HL-60/S4 treated with retinoic acid at 250 ng/mL for 4 days and 3 days (cell line): ENCODE results near the gene JARID2.
"Not testable (repeated sequence)": the region's sequence is repeated elsewhere in the genome, so short reads cannot be mapped to it uniquely, and the experiment has no call there.

Source experiments
- in situ Hi-C: fragments of 300-500 bp; cut with MboI; formaldehyde crosslinking; loops from 2 replicates; pipeline ENCODE4 v1.7.0; 2022; ENCODE audit warnings: low sequenced_read_pairs

JARID2 gene

DNA sequence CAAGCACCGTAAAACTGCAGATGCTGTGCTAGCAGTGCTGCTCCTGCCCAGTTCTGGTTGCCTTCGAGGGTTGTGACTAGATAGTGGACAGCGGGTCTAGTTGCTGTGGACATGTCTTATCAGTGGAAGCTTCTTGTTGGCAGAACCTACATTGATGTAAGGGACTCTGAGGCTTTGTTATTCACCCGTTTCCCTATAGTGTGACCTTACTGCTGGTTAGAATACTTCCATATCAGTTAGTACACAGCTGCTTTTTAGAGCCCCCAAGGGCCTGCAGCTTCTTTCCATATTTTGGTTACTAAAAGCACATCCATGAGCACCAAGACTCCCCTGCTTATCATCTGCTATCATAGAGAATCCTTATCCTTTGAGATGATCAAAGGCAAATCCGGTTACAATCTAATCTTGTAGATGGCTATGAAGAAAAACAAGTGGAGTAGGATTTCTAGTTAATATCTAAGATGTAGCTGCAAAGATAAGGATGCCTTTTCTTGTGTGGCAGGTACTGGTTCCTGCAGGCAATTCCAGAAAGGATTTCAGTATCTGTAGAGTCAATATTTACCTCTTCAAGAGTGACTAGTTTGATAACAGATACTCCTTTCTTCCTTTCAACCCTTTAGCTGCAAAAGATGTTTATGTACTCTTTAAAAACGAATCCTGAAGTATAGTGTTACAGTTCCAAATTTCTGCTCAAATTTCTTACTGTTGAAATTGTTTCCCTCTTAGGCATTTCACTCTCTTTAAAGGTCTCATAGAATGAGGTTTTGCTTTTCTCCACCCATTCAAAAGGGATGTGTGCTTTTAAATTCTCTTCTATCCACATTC is 163.6 kb downstream of the JARID2 start:
- in situ Hi-C loops: no loop called here

DNA sequence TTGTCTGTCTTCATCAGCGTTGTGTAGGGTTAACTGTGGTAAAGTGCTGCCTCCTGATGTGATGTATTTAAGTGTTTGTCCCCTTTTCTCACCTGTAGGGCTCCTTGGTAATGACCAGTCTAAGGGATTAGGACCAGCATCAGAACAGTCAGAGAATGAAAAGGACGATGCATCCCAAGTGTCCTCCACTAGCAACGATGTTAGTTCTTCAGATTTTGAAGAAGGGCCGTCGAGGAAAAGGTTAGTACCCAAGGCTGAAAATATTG is 164.2 kb downstream of the JARID2 start:
- in situ Hi-C loops: no loop called here

DNA sequence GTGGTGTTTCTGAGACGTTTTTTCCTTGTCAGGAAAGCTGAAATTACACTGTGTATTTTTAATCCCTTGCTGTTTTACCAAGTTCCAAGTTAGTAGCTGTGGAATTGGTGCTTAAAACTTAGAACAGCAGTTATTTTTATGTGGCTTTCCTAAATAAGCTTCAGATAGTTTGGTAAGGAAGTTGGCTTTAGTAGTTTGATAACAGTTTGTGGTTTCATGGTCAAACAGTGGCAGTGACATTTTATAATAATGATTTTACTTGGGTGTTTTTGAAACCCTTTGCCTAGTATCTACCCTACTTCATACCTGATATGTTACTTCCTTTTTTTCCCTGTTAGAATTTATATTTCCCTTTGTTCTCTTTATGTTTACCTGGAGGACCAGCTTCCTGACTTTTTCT is 164.9 kb downstream of the JARID2 start:
- in situ Hi-C loops: no loop called here

DNA sequence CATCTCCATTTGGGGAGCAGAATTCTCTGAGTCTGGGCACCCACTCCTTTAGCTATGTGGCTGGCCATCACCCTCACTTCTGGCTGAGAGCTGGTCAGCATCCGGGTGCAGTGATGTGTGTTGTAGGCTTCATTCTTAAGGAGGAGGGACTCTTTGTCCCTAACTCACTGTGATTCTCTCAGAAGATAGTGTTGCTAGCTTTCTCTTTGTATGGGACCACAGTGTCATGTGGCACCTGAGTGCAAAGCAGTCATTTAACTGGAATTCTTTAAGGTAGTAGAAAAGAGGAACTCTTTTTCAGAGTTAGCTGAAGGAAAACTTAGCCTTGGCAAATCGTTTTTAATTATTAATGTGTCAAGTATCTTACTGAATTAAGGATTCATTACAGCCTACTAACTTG is 165.9 kb downstream of the JARID2 start:
- in situ Hi-C loops: no loop called here

DNA sequence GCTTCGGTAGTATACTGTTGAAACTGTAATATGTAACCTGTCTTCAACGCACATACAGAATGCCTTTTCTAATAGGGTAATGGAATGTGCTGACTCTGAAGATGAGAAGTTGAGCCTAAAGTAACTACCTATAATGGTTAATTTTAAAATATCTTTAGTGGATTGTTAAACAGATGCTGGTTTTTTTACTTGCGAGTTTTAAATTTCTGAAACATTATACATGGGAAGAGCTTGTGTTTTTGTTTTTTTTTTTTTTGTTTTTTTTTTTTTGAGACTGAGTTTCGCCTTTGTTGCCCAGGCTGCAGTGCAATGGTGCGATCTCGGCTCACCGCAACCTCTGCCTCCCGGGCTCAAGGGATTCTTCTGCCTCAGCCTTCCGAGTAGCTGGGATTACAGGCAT is 166.9 kb downstream of the JARID2 start:
- in situ Hi-C loops: no loop called here

DNA sequence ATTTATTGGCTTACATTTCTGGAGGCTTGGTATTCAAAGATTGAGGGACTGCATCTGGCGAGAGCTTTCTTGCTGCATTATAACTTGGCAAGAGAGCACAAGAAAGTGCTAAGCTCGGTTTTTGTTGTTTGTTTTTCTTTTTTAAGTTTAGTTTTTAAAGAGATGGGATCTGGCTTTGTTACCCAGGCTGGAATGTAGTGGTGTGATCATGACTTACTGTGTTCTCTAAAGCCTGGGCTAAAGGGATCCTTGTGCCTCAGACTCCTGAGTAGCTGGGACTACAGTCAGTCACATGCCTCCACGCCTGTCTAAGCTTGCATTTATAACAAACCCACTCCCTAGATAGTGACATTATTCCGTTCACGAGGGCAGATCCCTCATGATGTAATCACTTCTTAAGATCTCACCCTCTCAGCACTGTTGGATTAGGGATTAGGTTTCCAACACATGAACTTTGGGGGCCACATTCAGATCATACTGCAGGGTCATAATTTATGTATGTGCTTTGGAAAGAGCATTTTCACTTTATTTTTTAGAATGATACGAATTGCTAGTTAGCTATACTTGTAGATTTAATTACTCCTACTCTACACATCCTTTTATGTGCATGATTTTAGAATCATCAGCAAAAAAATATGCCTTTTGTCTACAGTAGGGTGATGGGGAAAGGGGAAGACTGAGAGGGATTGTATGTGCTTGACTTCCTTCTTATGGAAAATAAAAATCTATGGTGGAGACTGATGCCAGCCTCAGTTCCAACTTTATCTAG is 167.8 kb downstream of the JARID2 start:
- in situ Hi-C loops: no loop called here

DNA sequence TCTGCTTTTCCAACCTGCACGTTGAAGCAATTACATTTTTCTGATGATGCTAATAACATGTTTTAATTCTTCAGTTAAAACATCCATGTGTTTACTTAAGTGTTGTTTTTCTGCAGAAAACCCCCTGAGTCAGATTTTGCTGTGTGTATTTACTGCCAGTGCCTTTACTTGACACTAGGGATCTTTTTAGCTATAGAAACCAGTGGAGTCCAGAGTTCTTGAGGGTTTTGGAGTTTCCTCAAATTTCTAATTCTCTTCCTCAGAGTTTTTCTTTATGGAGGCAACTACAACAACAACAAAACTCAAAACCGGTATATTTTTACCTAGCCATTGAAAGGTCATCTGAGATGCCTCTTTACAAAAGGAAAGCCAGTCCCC is 168.4 kb downstream of the JARID2 start:
- in situ Hi-C loops: no loop called here

DNA sequence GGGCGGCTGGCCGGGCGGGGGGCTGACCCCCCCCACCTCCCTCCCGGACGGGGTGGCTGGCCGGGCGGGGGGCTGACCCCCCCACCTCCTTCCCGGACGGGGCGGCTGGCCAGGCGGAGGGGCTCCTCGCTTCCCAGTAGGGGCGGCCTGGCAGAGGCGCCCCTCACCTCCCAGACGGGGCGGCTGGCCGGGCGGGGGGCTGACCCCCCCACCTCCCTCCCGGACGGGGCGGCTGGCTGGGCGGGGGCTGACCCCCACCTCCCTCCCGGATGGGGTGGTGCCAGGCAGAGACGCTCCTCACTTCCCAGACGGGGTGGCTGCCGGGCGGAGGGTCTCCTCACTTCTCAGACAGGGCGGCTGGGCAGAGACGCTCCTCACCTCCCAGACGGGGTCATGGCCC is 169.8 kb downstream of the JARID2 start:
- in situ Hi-C loops: not testable (repeated sequence)

DNA sequence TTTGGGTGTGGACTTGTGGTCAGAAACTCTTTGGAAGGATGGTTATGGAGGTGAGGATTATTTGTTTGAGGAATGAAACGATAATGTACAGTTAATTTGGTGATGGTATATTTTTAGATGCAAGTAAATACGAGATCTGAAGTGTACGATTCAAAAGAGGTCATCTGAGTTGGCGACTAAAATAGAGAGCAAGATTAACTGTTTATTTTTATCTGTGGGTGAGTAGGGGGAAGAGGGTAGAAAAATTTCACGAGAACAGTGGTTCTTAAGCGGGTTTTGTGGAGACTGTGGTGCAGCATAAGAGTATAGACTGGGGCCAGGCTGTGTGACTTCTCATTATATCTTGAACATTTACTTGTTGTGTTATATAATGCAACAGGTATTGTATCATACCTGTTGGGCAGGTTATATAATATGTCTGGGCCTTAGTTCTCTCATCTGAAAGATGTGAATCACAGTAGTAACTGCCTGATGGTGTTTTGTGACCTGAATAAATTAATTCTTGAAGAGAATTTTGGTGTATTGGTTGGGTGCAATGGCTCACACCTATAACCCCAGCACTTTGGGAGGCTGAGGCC is 171.2 kb downstream of the JARID2 start:
- in situ Hi-C loops: no loop called here

DNA sequence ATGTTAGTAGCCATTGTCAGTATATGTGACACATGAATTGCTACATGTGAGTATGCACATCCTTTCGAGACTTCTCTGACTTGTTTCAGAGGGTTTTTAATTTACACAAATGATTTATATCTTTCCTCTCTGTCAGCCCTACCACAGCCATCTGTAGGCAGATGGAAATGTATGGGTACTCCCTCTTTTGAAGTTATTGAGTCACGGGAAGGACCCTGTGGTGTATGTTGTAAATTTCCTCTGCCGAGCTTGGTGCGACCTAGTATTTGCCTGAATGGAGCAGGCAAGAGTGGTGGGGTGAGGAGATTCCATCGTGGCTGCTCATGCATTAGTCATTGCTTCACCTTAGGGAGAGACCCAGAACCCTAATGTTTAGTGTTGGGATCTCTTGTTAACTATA is 171.9 kb downstream of the JARID2 start:
- in situ Hi-C loops: no loop called here

DNA sequence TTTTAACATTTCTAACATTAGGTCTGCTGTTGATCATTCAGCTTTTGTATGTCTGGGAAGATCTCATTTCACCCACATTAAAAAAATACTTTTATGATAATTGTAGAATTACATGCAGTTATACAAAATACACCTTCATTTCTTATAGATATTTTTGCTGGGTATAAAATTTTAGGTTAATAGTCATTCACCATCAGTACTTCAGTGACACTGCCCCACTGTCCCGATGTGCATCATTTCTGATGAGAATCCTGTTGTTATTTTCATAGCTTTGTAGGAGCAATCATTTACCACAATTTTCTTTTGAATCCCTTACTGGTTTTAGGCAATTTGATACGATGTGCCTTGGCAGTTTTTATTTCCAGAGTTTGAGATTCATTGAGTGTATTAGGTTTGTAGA is 173.6 kb downstream of the JARID2 start:
- in situ Hi-C loops: no loop called here

DNA sequence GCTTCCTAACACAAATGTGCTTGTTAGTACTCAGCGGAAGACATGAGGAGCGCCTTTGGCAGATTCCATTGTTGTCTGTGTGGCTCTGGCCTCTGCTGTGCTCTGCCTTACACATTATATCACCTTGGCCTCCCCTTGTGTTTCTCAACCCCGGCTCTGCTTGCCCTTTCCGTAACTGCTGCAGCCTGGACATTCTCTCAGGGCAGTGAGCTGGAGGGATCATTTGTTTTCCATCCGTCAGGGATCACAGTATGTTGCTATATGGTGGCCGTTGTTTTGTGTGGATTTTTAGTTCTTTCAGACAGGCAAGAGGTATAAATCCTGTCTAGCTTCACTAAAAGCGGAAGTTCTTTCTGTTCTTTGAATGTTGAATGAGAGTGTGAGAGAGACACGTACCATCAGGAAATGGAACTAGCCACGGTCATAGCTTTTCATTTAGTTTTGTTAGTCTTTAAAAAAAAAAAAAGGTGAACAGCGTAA is 175.1 kb downstream of the JARID2 start:
- in situ Hi-C loops: no loop called here

DNA sequence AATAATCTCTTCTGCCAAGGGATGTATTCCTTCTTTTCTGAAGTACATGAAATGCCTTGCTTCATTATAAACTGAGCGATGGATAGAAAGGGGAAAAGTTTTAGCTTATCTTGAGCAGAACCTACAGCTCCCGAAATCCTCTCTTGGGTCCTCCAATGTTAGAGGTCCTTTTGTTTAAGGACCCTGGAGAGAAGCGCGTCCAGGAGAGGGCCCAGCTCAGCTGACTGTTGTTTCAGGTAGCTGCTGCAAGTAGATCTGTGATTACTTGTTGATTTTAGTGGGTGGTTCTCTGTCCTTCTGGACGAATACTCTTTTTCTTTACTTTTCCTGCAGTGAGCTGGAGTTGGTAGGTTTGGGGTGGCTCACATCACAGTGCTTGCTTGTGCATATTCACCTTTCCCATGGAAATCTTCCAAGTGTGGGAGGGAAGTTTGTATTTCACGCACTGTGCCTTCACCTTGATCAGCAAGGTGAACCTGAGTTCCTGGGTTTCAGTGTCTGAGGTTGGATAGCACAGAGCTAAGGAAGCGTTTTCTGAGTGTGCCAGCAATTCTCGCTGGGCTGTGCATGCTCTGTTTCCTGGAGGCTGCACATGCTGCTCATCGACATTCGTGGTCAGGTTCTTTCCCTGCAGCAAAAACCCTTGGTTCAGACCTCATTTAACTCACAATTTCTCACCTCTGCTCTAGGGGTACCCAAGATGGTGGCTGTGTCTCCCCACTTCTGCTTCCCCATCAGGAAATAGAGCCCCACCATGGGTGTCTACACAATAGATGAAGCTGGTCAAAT is 176.3 kb downstream of the JARID2 start:
- in situ Hi-C loops: no loop called here

DNA sequence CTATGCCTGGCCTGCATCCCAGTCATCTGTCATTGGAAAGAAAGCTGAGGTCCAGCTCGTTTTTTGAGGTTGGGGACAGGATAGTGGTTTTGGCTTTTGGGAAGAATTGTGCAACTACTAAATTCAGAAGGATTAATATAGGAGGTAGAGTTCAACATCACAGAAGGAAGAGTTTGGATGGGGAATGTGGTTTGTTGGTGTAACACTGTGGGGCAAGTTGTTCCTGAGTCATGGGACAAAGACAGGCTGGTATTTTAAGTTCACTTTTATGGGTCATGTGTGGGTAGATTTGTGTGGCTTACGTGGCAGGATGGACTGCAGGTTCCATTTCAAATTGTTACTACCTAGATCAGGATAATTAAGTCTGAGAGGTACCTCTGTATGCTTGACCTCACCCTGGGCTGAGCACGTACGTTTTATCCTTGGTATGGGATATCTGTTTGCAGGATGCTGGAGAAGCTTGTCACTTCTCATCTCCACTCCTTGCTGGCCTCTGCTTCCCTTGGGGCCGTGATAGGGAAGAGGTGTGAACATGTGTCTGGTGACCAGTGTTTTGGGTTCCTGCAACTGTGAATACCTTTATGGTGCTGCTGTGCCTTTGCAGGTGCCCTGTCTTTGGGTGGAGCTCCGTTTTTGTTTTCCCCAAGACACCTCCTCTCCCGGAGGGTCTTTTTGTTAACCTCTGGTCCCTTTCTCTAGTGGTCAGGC is 177.6 kb downstream of the JARID2 start:
- in situ Hi-C loops: no loop called here

DNA sequence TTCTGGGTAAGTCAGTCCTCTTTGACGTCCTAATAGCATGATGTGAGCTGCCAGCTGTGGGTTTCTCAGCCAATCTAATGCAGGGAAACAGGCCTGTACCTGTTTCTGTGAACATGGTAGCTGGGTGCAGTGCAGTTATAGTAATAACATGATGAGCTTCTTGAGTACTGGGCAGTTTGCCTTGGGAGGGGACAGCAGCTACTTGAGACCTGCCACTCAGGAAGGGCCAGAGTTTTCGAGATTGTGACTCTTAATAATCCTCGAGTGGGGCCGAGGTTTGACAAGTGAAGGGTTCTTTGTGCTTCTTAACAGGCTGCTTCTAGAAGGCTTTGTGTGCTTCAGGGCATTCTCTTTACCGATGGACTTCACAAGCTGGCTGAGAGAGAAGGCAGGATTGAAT is 180.1 kb downstream of the JARID2 start:
- in situ Hi-C loops: no loop called here

DNA sequence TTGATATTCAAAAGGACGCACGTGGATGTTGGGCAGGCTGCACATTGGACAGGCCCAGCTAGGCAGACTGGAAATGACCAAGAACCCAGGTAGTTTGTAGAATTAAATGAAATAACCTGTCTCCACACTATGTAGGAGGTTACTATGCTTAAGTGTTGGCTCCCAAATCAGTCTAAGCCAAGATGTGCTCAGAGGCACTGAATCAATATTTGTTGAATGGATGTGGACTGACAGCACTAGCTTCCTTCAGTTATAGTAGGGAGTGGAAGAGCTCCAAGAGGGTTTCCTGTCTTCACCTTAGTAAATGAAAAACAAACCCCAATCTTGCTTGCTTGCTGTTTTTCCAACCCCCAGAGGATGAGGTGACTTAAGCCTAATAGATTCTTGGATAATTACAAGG is 180.5 kb downstream of the JARID2 start:
- in situ Hi-C loops: no loop called here

DNA sequence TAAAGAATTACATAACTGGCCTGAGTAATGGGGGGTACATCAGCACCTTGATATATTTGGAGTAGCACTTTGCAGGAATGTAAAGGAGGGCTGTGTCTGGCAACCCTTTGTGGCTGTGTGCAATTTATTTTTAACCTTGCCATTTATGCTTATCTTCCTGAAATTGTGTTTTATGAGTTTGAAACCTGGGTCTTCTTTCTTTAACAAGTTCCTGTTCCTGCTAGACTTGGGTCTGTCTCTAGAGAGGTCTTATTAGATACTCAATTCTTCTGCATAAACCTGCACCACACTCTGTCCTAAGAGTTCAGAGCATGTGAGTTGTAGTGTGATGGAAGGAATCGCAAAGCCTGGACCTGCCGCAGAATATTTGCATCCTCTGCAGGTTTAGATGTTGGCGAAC is 181.0 kb downstream of the JARID2 start:
- in situ Hi-C loops: no loop called here

DNA sequence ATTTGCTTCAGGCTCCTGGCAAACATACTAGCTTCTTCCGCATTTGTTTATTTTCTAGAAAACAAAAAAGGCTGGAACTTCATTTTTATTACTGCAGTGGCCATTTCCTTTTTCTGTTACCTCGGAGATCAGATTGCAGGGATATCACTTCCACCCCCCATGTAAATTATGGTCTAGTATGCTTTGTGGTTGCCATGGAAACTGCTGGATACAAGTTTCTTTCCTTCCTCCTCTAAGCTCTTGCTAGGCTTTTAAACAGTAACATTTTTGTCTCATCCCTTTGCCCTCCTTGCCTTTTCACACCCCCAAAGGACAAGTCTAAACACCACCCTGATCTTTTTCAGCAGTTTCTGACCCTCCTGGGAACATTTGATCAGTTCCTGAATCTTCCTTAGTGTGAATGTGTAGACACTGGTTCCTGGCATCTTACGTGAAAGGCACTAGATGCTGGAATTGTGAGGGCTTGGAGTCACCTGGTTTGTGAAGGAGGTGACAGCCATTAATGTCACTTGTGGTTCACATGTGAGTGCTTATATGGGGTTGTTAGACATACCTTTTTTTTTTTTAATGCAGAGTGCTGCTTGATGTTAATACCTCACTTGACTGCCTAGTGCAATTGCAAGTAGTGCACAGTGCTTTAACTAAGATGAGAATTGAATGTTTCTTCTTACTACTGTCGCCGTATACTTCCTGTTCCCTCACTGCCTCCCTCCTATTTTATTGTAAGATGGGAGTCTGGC is 181.6 kb downstream of the JARID2 start:
- in situ Hi-C loops: no loop called here

DNA sequence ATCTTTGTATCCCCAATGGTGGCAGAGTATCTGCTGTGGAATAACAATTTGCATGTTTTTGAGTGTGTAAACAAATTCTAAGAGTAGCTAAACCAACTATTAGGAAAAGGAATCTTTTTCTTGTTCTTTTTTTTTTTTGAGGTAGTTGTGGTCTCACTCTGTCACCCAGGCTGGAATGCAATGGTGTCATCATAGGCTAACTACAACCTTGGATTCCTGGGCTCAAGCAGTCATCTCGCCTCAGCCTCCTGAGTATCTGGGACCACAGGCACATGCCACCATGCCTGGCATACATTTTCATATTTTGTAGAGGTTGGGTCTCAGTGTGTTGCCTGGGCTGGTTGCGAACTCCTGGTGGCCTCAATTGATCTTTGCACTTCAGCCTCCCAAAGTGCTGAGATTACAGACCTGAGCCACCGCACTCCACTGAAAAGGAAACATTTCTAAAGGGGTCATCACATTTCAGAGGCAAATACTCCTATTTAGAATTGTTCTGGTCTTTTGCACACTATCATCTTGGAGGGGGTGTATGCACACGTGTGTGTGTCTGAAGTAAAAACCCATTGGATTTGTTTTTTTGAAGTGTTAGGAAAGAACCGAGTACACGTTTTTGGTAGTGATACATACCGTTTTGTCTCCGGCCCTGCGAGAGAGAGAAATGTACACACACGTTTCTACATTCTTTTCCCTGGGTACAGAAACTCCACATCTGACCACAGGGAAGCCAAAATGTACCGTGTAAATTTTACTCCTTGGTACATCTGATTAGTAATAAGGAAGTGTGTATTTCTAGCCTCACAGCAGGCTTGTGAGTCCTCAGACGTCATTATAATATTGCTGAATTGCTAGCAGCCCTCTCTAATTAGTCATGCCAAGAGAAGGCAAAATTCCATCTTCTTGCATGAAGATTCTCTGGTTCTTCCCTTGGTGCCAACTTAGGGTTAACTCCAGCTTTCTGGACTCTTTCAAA is 183.6 kb downstream of the JARID2 start:
- in situ Hi-C loops: no loop called here
